ENCODE data around the gene TMEM156.

The TMEM156 gene

GRCh38 chr4:38917481-38918025, 114.7 kb downstream of the TMEM156 start:
- Histone ChIP-seq H3K9me3 (no peaks in the 10 kb centered on the region), H3K36me3 (no peaks in the 10 kb centered on the region), H3K4me3 (ENCODE audit: low read depth in 1 of 2, low read length in 1 of 2) (no peak overlapping the region), H3K27ac (no peak overlapping the region), H3K4me1 (ENCODE audit: control insufficient read depth in 1 of 2, insufficient read depth in 1 of 2, low read depth in 1 of 2, low read length in 1 of 2) (peaks cover 19 to 28% of the 10 kb centered on the region in 2 experiments), H3K27me3 (no peaks in the 10 kb centered on the region)
- TF ChIP-seq CTCF (IDR thresholded peaks at IDR 0.05): no peak
